HepG2 (cell line): ENCODE results near the gene NBPF1. TPM values are rescaled to one million over a fixed set of nuclear protein-coding genes. Genes with fewer than 3 reads are reported as not detected.

Experiments
- AGO1 ChIP-seq: fragments of 200-400 bp; formaldehyde crosslinking; IDR thresholded peaks from 2 replicates; pipeline ENCODE4 v1.6.1; 2017; ENCODE audit warnings: mild to moderate bottlenecking, low read depth, low read length, moderate library complexity; ENCODE audit not compliant: poor library complexity, severe bottlenecking
- AGO2 ChIP-seq: fragments of 200-400 bp; formaldehyde crosslinking; optimal IDR thresholded peaks from 2 replicates; pipeline ENCODE3; 2017; ENCODE audit warnings: mild to moderate bottlenecking, low read depth, low read length, moderate library complexity
- ARNT2 ChIP-seq: sonication (generic); formaldehyde crosslinking; IDR thresholded peaks from 2 replicates; pipeline ENCODE4 v1.8.0; 2022; ENCODE audit warnings: mild to moderate bottlenecking, low read depth, missing genetic modification reagents, moderate library complexity
- HCFC1 ChIP-seq: fragments of 150-350 bp; IDR thresholded peaks from 2 replicates; pipeline ENCODE4 v1.6.1; 2014; ENCODE audit warnings: low read depth, low read length
- KLF16 ChIP-seq, 2 experiments: sonication (generic) in 1 of 2; formaldehyde crosslinking in 1 of 2; IDR thresholded peaks; 2 replicates each; pipeline versions ENCODE4 v1.6.1 to v1.8.0; 2016 to 2023; ENCODE audit warnings: missing genetic modification reagents in 2 of 2, missing compliant biosample characterization in 1 of 2
- MED13 ChIP-seq: sonication (generic); formaldehyde crosslinking; IDR thresholded peaks from 2 replicates; pipeline ENCODE4 v1.5.0; 2020; ENCODE audit warnings: missing genetic modification reagents
- NFKB2 ChIP-seq: sonication (generic); formaldehyde crosslinking; IDR thresholded peaks from 2 replicates; pipeline ENCODE4 v1.4.0; 2020; ENCODE audit warnings: missing genetic modification reagents, borderline replicate concordance
- PAWR ChIP-seq: sonication (generic); formaldehyde crosslinking; IDR thresholded peaks from 2 replicates; pipeline ENCODE4 v1.4.0; 2020; ENCODE audit warnings: missing genetic modification reagents, mild to moderate bottlenecking, borderline replicate concordance
- RBM22 ChIP-seq: fragments of 200-400 bp; formaldehyde crosslinking; optimal IDR thresholded peaks from 2 replicates; pipeline ENCODE3; 2017; ENCODE audit warnings: mild to moderate bottlenecking, low read length, moderate library complexity
- SATB2 ChIP-seq: sonication (generic); formaldehyde crosslinking; IDR thresholded peaks from 2 replicates; pipeline ENCODE4 v1.5.0; 2020; ENCODE audit warnings: missing genetic modification reagents
- SMARCC2 ChIP-seq: fragments of 450-650 bp; IDR thresholded peaks from 2 replicates; pipeline ENCODE4 v1.6.1; 2017; ENCODE audit warnings: antibody characterized with exemption, mild to moderate bottlenecking
- SOX6 ChIP-seq, 2 experiments: fragments of 450-650 bp in 1 of 2; sonication (generic) in 1 of 2; formaldehyde crosslinking in 1 of 2; IDR thresholded peaks; 2 replicates each; pipeline versions ENCODE4 v1.4.0 to v1.6.1; 2017 to 2020; ENCODE audit warnings: antibody characterized with exemption in 1 of 2, mild to moderate bottlenecking in 1 of 2, missing genetic modification reagents in 1 of 2
- ZMAT3 ChIP-seq: sonication (generic); formaldehyde crosslinking; conservative IDR thresholded peaks from 2 replicates; pipeline ENCODE4 v1.7.0; 2021; ENCODE audit warnings: missing genetic modification reagents
- ZNF260 ChIP-seq: sonication (generic); formaldehyde crosslinking; IDR thresholded peaks from 2 replicates; pipeline ENCODE4 v1.4.0; 2020; ENCODE audit warnings: missing genetic modification reagents, low read depth, mild to moderate bottlenecking, borderline replicate concordance
- ZNF530 ChIP-seq: sonication (generic); formaldehyde crosslinking; IDR thresholded peaks from 2 replicates; pipeline ENCODE4 v1.5.0; 2020; ENCODE audit warnings: low read depth, mild to moderate bottlenecking, missing genetic modification reagents
- ZNF556 ChIP-seq: sonication (generic); formaldehyde crosslinking; IDR thresholded peaks from 2 replicates; pipeline ENCODE4 v1.4.0; 2020; ENCODE audit warnings: mild to moderate bottlenecking, missing genetic modification reagents, borderline replicate concordance
- ZNF713 ChIP-seq: sonication (generic); formaldehyde crosslinking; IDR thresholded peaks from 2 replicates; pipeline ENCODE4 v1.4.0; 2020; ENCODE audit warnings: mild to moderate bottlenecking, missing genetic modification reagents
- ZNF790 ChIP-seq: sonication (generic); formaldehyde crosslinking; IDR thresholded peaks from 2 replicates; pipeline ENCODE4 v1.8.0; 2022; ENCODE audit warnings: missing genetic modification reagents, mild to moderate bottlenecking, borderline replicate concordance
- polyA plus RNA-seq, 8 experiments: library from polyadenylated mRNA; depleted of rRNA in 3 of 8; stranded (reverse) in 7 of 8; unstranded in 1 of 8; fragments of >200 nt; fragmentation: Illumina TruSeq in 4 of 8; extraction: Trizol in 4 of 8; gene quantifications; 2 replicates each; pipeline versions ENCODE4 v1.2.1 to v1.2.3, GENCODE V29; 2011 to 2016; ENCODE audit warnings: low read depth in 4 of 8, missing spikeins in 1 of 8, mixed read lengths in 1 of 8; ENCODE audit not compliant: insufficient read depth in 1 of 8
- total RNA-seq, 5 experiments: library from RNA; depleted of rRNA; stranded (reverse); fragments of >200 nt; fragmentation: Illumina TruSeq; extraction: Trizol; gene quantifications; 2 replicates each; pipeline ENCODE4 v1.2.3, GENCODE V29; 2016; ENCODE audit warnings: low read depth in 1 of 5
- TF ChIP-seq, protein P1 (sequence below): sonication (generic); formaldehyde crosslinking; IDR thresholded peaks from 2 replicates; pipeline ENCODE4 v1.4.0; 2020; ENCODE audit warnings: low read depth, missing genetic modification reagents
- TF ChIP-seq, protein P2 (sequence below): sonication (generic); formaldehyde crosslinking; IDR thresholded peaks from 2 replicates; pipeline ENCODE4 v1.5.0; 2020; ENCODE audit warnings: missing genetic modification reagents
- TF ChIP-seq, protein P3 (sequence below): fragments of 450-650 bp; IDR thresholded peaks from 2 replicates; pipeline ENCODE4 v1.6.1; 2017; ENCODE audit warnings: mild to moderate bottlenecking

The NBPF1 gene
- total and polyA plus RNA-seq, 2 of the 13 experiments (the other 11 are each of a cell fraction or from before 2014, with no cell fraction given): 30.3 to 35.6 TPM

DNA sequence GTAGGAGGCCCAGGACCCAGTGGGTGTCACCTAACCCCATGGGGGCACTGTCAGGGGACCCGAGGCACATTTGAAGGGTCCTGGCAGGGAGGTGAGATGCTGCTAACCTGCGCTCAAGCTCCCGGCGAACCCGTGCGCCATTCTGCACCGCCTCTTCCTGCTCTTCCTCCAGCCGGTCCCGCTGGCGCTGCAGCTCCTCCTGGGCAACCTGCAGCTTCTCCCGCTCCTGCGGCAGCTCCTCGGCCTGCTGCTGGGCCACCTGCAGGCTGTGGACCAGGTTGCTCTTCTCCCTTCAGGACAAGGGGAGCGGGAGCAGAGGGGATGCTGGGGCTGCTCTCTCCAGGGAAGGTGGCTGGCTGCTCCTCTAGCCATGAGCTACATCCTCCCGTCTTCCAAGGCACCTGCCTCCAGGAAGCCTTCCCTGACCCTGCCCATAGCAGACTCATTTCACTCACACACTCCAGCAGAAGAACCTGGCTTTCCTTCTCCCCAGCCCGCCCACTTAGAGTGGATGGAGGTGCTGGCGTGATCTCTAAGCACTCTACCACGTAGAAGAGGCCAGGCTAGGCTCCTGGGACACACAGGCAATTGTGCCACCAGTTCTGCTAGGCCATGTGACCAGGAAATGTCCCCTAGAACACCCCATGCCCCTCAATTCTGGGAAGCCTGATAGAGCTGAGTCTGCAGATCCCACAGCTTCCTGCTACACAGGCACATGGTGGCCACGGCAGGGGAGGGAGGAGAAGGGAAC, 15.2 kb upstream of the NBPF1 start (continued):
- no peak for TF ChIP-seq NFKB2 (CRISPR knock-in tag)
- no peak for TF ChIP-seq ZNF713
- TF ChIP-seq, protein P1, sequence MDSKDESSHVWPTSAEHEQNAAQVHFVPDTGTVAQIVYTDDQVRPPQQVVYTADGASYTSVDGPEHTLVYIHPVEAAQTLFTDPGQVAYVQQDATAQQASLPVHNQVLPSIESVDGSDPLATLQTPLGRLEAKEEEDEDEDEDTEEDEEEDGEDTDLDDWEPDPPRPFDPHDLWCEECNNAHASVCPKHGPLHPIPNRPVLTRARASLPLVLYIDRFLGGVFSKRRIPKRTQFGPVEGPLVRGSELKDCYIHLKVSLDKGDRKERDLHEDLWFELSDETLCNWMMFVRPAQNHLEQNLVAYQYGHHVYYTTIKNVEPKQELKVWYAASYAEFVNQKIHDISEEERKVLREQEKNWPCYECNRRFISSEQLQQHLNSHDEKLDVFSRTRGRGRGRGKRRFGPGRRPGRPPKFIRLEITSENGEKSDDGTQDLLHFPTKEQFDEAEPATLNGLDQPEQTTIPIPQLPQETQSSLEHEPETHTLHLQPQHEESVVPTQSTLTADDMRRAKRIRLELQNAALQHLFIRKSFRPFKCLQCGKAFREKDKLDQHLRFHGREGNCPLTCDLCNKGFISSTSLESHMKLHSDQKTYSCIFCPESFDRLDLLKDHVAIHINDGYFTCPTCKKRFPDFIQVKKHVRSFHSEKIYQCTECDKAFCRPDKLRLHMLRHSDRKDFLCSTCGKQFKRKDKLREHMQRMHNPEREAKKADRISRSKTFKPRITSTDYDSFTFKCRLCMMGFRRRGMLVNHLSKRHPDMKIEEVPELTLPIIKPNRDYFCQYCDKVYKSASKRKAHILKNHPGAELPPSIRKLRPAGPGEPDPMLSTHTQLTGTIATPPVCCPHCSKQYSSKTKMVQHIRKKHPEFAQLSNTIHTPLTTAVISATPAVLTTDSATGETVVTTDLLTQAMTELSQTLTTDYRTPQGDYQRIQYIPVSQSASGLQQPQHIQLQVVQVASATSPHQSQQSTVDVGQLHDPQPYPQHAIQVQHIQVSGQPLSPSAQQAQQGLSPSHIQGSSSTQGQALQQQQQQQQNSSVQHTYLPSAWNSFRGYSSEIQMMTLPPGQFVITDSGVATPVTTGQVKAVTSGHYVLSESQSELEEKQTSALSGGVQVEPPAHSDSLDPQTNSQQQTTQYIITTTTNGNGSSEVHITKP: no peak
- TF ChIP-seq SATB2: no peak
- no peak for TF ChIP-seq PAWR (CRISPR knock-in tag)
- TF ChIP-seq, protein P2, sequence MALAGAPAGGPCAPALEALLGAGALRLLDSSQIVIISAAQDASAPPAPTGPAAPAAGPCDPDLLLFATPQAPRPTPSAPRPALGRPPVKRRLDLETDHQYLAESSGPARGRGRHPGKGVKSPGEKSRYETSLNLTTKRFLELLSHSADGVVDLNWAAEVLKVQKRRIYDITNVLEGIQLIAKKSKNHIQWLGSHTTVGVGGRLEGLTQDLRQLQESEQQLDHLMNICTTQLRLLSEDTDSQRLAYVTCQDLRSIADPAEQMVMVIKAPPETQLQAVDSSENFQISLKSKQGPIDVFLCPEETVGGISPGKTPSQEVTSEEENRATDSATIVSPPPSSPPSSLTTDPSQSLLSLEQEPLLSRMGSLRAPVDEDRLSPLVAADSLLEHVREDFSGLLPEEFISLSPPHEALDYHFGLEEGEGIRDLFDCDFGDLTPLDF (CRISPR knock-in tag): no peak
- TF ChIP-seq ZMAT3 (CRISPR knock-in tag): no peak
- peak; percentile 74 for TF ChIP-seq AGO2
- no peak for TF ChIP-seq KLF16 (CRISPR knock-in tag; IDR thresholded peaks at IDR 0.05)
- TF ChIP-seq ZNF530 (CRISPR knock-in tag): no peak
- TF ChIP-seq, protein P3, sequence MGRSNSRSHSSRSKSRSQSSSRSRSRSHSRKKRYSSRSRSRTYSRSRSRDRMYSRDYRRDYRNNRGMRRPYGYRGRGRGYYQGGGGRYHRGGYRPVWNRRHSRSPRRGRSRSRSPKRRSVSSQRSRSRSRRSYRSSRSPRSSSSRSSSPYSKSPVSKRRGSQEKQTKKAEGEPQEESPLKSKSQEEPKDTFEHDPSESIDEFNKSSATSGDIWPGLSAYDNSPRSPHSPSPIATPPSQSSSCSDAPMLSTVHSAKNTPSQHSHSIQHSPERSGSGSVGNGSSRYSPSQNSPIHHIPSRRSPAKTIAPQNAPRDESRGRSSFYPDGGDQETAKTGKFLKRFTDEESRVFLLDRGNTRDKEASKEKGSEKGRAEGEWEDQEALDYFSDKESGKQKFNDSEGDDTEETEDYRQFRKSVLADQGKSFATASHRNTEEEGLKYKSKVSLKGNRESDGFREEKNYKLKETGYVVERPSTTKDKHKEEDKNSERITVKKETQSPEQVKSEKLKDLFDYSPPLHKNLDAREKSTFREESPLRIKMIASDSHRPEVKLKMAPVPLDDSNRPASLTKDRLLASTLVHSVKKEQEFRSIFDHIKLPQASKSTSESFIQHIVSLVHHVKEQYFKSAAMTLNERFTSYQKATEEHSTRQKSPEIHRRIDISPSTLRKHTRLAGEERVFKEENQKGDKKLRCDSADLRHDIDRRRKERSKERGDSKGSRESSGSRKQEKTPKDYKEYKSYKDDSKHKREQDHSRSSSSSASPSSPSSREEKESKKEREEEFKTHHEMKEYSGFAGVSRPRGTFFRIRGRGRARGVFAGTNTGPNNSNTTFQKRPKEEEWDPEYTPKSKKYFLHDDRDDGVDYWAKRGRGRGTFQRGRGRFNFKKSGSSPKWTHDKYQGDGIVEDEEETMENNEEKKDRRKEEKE: no peak
- TF ChIP-seq SOX6 (IDR thresholded peaks at IDR 0.05): no peak
- TF ChIP-seq SOX6 (CRISPR knock-in tag; IDR thresholded peaks at IDR 0.05): no peak
- TF ChIP-seq MED13 (CRISPR knock-in tag): no peak
- no peak for TF ChIP-seq HCFC1
- TF ChIP-seq ARNT2 (CRISPR knock-in tag): no peak
- no peak for TF ChIP-seq RBM22
- TF ChIP-seq SMARCC2: no peak
- TF ChIP-seq ZNF260 (CRISPR knock-in tag): no peak
- TF ChIP-seq AGO1: peak; percentile 41
- TF ChIP-seq ZNF790: no peak
- TF ChIP-seq ZNF556: no peak
